GM19395 (cell line): ENCODE results near the gene FAM120A.

Experiments used
- ATAC-seq: cut with Tn5 transposase; IDR thresholded peaks from one replicate; pipeline ENCODE4 v1.9.1; 2021; ENCODE audit warnings: mild to moderate bottlenecking, moderate library complexity; ENCODE audit not compliant: unreplicated experiment

The FAM120A gene

DNA sequence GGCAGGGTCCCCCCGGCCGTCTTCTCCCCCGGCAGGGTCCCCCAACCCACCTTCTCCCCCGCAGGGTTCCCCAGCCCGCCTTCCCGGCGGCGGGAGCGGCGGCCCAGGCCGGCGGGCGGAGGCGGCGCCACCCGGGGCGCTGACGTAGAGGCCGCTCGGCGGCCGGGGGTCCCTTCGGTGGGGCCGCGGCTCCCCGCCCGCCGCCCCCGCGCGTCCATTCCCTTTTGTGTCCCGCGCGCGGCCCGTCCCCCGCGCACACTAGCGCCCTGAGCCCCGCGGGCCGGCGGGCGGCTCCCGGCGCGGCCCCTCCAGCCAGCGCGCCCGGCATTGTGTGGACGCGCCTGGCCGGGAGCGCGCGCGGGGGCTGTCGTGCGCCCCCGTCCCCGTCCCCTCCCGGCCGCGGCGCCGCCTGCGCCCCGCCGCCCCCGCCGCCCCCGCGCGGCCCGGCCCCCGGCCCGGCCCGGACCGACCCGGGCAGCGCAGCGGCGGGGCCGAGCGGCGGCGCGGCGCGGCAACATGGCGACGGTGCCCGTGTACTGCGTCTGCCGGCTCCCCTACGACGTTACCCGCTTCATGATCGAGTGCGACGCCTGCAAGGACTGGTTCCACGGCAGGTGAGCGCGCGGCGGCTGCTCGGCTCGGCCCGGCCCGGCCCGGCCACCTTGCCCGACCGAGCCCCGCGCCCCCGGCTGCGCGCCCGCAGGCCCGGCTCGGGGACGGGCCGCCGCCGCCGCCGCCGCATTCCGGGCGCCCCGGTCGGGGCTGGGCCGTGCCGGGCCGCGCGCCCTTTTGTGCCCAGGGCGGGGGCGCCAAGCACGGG lies 125.0 kb downstream of the FAM120A start, which contains the start of gene PHF2:
PHF2 (plus strand) TSS at position 327 of the 820 bp plus-strand sequence; CDS start at position 517, 190 bp downstream.
- ATAC-seq: no peak

DNA sequence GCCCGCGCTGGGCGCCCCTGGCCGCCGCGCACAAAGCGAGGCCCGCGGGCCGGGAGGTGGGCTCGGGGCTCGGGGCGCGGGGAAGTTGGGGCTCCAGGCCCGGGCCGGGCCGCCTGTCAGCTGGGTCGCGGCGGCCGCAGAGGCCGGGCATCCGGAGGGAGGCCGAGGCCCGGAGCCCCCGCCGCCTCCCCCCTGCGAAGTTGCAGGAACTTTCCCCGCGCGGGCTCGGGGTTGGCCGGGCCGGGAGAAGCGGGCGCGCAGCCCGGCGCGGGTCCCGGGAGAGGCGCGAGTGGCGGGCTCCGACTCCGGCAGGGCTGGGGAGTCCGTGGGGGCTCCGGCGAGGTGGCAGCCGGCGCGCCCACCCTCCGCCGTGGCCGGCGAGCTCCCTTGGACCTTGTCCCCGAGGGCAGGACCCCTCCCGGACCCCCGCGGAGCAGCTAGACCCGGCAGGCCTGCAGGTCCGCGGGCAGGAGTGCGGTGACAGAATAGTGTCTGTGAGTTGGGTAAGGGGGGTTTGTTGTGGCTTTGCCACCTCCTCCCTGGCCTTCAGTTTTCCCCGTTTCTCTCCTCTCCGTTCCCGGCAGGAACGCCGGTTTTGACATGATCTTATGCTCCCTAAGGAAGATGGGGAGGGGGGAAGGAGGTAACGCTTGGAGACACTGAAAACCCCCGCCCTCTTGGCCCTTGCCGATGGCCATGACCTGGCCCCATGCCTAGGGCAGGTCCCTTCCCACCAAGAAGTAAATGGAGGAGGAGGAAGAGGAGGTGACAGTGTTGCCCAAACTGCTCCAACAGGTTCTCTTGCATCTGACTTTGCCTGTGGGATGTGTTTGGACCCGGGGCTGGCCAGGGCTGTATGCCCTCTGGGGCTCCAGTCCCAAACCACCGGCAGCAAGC lies 125.8 kb downstream of the FAM120A start:
- no peak for ATAC-seq

DNA sequence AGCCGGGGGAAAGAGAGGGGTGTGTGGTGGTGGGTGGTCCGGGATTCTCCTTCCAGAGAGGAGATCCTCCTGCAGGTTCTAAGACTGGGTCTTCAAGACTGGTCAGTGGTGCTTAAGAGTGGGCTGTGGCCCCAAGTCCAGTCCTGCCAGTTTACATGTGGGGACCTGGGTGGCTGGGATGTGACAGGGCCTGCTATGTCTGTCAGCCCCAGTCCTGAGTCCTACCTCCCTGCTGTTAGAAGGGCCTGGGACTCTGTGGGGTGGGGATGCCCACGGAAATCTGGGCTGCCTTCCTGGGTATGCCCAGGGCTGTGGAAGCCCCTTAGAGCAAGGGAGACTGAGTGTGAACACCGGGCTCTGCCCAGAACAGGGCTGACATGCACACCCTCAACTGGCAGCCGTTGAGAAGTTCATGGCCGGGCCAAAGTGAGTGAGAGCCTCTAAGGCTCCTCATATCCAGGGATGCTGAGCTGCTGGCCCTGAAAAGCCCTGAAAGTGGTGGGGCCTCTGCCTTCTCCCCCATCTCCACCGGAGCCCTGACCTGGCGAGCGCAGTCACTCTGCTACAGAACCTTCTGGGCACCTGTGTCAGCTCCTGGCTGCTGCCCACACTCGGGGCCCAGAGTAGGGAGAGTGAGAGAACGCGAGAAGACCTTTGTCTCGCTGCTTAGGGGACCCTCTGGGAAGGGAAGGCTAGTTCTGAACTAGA lies 126.6 kb downstream of the FAM120A start:
- no peak for ATAC-seq

DNA sequence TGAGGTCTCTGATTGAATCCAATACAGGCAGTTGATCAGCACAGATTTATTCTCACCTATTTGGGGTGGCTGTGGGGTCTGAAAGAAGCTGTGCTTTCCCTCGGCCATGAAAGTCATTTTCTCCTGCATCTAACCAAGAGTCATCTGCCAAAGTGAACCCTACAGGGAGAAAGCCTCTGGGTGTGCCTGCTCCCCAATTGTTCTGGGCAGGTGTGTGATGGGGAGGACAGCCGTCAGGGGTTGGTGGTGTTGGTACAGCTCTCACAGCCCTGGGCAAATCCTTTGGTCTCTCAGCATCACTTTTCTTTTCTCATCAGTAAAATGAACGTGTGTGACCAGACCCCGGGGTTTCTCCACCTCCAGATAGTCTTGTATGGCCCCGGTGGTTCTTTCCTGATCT lies 127.4 kb downstream of the FAM120A start:
- no peak for ATAC-seq

DNA sequence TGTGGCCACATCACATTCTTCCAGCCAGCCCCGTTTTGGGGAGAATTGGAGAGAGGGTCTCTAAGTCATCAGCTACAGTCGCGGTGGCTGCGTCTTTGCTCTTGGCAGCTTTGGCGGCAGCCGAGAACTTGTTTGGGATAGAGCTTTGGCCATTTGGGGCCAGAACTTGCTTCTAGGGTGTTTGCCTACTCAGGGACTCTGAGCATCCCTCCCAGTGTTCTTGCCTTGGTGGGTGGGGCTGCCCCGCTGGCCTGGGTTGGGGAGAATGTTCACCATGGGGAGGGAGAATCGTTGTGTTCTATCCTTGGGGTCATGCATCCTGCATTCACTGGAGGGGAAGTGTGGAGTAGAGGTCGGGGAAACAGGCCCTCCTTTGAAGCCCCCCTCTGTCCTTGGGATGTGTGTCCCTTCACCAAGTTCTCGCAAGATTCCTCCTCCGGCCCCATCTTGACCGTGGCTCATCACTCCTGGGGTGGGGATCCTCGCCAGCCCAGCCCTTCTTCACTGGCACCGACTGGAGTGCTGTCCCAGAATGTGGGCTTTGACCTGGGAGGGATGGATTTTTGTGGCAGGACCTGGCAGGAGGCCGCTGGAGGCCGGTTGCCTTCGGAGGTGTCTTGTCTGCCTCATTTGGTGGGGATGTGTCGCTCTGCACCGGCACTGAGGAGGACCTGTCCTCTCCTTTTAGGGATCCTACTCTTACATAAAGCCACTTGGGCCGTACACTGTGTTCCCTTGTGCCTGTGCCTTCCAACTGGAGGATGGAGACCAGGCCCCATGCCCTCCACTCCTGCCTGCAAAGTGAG lies 128.4 kb downstream of the FAM120A start:
- no peak for ATAC-seq

DNA sequence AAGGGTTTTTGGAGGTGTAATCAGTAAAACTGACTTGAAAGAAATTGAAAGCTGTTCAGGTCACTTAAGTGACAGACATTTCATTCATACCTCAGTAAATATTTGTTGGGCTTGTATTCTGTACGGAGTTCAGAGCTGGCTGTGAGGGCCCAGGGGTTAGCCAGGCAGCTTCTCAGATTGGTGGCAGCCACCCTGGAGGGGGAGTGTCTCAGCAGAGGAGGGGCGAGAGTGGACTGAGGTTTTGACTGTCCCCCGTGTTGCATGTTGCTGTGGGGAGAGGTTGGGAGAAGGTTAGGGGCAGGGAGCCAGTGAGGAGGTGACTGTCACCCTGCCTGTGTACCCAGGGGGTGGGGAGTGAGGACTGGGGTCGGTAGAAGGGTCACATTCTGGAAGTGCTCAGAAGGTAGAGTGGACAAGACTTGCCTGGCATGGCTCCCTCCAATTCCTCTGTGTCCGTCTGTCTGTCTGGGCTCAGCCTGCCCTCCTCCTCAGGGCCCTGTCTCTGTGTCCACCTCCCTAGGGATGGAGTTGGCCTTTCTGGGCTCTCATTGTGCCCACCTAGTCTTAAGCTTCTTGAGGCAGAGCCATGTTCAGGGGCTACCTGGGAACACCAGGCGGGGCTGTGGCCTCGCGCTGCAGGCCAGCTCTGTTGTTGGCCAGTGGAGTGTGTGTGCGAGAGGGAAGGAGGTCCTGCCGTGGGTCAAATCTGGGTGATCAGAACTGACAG lies 129.3 kb downstream of the FAM120A start:
- ATAC-seq: no peak

DNA sequence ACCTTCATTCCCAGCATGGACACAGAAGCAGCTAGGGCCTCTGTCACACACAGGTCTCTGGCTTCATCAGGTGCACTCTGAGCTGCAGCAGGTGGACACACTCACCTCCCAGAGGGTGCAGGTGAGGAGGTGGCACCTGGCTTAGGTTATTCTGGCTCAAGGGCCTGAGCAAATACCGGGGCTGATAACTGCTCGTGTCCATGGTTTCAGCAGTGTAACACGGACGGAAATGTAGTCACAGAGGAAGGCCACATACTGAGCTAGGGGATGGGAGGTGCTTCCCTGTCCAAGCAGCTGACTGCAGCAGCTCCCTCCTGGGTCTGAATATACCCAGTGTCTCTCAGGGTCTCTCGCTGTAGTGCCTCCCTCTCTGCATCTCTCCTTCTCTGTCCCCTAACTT lies 130.6 kb downstream of the FAM120A start:
- ATAC-seq: no peak

DNA sequence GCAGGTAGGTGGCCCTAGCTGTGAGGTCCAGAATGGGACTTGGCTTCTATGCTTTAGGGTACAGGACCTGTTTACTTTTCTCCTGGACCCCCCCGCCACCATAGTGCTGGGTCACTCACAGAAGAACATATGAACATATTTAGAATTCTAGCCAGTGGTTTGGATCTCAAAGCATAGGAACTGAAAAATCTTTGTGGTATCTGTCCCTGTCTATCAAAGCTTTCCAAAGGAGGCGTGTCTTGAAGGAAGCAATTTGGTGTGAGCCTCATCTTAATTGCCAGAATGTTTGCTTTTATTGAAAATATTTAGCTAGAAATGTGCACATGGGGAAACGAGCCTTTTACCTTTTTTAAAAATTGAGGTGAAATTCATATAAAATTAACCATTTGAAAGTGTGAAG lies 131.1 kb downstream of the FAM120A start:
- ATAC-seq: no peak

DNA sequence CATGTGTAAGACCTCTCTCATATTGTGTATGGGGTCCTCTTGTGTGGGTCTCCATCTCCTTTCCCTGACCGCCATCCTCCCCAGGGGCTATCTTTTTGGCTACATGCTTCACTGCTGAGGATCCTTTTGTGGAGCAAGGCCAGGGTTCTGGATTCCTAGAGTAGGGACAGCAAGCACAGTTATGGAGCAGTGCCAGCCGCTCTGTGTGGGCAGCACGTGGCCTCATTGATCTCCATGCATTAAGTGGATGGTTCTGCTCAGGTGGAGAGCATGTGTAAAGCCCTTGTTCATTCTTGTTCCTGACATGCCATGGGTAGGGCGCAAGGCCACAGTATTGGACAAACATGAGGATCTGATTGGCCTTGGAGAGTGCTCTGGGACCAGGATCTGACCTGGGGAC lies 133.8 kb downstream of the FAM120A start:
- ATAC-seq: no peak

DNA sequence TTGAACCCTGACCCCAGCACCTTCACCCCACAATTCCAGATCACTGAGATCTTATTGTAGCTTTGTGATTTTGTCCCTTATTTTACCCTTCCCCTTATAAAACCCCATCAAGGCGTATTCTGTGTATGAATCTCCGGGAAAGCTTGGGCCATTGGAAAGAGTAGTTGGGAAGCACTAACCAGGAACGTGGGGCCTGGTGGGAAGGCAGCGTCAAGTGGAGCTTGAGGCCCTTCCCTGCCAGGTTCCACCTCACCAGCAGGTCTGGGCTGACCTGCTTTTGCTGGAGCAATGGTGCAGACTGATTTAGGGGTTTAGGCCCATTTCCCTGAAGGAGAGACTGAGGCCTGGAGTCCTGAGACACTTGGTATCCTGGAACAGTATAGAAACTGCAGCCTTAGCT lies 134.2 kb downstream of the FAM120A start:
- no peak for ATAC-seq

DNA sequence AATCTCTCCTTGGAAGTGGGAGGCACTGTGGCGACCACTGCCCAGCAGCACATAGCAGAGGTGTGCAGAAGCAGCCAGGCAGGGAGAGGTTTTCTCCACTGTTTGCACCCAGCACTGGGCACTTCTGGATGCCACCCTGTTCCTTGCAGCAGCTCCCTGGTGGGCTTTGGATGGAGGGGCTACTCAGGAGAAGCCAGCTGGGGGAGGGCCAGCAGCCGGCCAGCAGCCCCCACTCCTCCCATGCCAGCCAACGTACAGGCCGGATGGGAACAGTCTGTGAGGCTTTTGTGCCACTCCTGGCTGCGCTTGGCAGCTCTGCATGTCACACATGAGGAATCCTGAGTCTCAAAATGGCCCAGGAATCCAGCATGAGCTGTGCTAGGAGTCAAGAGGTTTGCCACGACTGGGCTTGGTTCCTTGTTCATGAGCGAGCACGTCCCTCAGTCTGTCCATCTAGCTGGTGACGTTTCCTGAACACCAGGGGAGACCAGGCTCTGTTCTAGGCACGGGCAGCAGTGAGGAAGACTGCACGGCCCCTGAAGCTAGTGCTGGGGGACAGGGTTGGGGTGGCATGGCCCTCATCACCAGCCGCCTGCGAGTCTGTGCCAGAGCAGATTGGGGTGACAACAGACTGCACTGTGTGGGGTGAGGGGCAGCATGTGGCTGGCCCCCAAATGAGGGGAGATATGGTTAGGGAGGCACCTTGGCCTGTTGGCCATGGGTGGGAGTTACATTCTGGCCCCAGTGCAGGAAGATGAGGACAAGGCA lies 135.0 kb downstream of the FAM120A start:
- no peak for ATAC-seq

DNA sequence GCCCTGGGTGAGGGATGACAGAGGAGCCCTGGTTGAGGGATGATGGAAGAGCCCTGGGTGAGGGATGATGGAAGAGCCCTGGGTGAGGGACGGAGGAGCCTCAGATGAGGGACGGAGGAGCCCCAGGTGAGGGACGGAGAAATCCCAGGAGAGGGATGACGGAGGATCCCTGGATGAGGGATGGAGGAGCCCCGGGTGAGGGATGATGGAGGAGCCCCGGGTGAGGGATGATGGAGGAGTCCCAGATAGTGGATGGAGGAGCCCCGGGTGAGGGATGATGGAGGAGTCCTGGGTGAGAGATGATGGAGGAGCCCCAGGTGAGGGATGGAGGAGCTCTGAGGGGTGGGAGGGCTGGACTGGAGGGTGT lies 135.8 kb downstream of the FAM120A start:
- no peak for ATAC-seq

DNA sequence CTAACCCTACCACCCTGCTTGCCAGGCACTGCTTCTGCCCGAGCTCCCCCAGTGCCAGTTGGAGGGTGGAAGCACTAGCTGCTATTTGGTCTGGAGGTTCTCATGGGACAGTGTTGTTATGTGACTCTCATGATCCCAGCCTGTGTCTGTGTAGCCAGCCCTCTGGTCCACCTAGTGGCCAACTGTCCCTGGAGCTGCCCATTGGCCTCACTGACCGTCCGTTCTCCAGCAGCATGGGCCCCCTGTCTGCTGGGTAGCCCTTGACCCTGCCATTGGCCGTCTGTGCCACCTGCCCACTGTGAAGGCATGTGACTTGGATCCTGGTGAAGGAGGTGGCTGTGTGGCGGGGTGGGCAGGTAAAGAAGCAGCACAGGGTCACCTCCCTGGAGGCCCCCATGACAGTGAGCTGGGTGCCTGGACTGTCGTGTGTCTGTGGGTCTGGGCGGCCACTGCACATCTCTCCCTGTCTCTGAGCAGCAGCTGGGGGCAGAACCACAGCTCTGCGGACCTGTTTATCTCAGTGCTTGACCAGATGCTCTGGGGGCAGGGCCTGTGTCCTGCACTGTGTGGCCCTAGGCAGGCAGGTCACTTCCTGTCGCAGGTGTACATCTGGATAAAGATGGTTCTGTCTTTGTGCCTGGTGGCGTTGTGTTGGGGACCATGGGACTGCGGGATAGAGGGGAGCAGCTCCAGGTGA lies 136.3 kb downstream of the FAM120A start:
- no peak for ATAC-seq

DNA sequence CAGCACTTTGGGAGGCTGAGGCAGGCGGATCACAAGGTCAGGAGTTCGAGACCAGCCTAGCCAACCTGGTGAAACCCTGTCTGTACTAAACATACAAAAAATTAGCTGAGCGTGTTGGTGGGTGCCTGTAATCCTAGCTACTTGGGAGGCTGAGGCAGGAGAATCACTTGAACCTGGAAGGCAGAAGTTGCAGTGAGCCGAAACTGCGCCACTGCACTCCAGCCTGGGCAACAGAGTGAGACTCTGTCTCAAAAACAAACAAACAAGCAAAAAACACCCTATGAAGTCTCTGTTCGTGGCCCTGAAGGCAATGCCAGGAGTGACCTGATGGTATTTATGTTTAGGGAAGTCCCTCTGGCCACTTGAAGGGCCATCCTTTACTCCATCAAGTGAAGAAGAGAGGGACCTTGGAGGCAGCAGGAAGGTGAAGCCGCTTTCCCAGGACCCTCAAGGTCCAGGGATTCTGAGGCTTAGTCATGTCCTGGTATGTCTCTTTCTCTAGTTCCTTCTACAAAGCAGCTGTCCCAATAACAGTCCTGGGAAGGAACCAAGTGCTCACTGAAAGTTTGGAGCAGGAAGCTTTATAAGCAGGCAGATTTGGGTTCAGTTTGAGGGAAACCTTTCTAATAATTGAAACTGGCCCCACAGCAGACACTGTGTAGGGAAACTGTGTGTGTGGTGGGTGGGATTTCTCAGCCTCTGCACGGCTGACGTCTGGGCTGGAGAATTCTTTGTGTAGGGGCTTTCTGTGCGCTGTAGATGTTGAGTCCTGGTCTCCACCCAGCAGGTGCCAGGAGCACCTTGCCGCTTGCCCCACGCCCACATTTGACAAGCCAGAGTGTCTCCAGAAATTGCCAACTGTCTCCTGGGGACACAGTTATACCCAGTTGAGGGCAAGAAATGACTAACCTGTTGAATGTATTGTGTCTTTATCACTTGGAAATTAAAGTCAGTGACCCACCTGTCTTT lies 137.4 kb downstream of the FAM120A start:
- ATAC-seq: no peak

DNA sequence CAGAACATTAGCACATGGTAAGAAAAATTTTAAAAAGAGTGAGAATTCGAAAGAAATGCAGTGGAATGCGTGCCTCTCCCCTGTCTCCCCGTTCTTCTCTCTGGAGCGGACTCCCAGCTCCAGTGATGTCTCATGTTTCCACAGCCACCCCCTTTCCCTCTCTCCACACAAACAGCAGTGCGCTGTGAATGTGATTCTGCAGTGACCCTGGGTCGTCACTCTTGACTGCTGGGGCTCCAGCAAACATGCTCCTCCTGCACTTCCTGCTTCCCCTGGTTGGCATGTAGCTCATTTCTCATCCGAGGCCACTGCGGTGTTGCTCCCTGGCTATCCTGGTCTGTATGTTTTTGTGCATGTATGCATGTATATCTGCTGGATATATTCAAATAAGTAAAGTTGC lies 138.2 kb downstream of the FAM120A start:
- ATAC-seq: no peak

DNA sequence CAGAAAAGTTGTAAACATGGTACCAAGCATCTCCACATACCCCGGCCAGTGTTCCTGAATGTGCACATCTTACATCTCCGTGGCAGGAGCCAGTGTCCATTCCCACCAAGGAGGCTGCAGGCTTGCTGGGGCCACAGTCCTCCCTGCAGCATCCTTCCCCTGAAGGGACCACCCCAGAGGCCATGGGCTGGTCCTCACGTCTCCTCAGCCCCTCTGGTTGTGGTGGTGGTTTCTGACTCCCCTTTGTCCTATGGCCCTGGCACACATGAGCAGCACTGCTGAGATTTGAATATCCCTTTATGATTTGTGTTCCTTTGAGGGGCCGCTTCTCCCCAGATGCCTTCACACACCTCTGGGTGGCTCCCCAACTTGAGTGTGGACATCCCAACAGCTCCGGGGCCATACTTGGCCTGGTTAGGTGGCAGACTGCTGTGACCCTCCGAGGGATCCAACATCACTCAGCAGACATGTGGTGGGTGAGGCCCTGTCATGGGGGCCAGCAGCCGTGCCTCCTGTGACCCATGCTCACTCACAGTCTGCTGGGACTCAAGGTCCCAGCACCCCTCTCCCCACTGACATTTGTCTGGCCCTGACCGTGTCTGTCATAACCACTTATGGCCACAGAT lies 139.2 kb downstream of the FAM120A start:
- ATAC-seq: no peak
